ENCODE data around the gene CCNYL1.

CCNYL1 gene

DNA sequence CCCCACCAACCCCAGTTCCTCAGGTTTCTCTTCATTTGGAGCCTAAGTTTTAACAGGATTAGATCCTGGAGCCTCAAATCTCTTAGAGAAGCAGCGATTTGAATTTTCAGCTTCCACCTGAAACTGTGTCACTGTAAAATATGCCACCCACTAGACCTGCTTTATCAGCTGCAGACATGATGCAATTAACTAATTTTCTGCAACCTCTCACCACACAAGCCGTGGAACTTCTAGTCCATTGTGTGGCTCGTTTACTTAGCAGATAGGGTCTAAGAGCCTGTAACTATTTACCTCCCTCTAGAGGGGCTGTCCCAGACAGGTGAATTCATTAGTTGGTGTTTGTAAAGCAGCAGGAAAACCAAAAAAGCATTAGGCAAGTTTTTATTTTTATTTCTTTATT is 89.8 kb downstream of the CCNYL1 start:
- DNase-seq: peak; percentile 26

DNA sequence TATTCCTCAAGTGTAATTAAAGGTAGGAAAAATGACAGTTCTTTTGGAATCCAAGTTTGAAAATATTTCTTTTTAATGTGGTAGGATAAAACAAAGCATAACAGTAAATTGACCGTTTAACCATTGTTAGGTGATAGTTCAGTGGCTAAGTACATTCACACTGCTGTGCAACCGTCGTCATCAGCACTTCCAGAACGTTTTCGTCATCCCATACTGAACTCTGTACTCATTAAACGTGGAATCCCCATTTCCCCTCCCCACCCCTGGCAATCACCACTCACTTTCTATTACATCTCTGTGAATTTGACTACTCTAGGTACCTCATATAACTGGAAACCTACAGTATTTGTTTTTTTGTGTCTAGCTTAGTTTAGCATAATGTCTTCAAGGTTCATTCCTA is 91.2 kb downstream of the CCNYL1 start:
- no peak for DNase-seq
